GM10266 (cell line): ENCODE measurements around the gene TLR6.
"Not testable (repeated sequence)": the region's sequence is repeated elsewhere in the genome, so short reads cannot be mapped to it uniquely, and the experiment has no call there.

Source experiments
- DNase-seq: peaks from one replicate; pipeline ENCODE4 v3.0.0; 2012; ENCODE audit errors: extremely low spot score
- TF ChIP-seq, protein P1 (sequence below): IDR thresholded peaks from 2 replicates; pipeline ENCODE4 v1.5.1; 2012; ENCODE audit warnings: mild to moderate bottlenecking, low read depth; ENCODE audit not compliant: control insufficient read depth, insufficient read depth; ENCODE audit errors: missing control alignments

TLR6 gene

DNA sequence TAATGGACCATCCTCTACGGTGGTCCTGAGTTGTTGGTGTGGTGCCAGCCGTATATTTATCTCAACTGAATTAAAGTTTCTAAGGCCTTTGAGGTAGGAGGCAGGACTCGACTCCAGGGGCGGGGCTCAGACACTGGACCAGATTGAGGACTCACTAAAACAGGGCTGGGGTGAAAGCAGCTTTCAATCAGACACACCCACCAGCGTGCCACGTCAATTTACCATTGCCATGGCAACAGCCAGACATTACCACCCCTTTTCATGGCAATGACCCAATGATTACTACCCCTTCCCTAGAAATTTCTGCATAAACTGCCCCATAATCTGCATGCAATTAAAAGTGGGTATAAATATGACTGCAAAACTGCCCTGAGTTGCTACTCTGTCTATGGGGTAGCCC is 45.3 kb downstream of the TLR6 start:
- DNase-seq: no peak
- TF ChIP-seq, protein P1, sequence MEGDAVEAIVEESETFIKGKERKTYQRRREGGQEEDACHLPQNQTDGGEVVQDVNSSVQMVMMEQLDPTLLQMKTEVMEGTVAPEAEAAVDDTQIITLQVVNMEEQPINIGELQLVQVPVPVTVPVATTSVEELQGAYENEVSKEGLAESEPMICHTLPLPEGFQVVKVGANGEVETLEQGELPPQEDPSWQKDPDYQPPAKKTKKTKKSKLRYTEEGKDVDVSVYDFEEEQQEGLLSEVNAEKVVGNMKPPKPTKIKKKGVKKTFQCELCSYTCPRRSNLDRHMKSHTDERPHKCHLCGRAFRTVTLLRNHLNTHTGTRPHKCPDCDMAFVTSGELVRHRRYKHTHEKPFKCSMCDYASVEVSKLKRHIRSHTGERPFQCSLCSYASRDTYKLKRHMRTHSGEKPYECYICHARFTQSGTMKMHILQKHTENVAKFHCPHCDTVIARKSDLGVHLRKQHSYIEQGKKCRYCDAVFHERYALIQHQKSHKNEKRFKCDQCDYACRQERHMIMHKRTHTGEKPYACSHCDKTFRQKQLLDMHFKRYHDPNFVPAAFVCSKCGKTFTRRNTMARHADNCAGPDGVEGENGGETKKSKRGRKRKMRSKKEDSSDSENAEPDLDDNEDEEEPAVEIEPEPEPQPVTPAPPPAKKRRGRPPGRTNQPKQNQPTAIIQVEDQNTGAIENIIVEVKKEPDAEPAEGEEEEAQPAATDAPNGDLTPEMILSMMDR: no peak

DNA sequence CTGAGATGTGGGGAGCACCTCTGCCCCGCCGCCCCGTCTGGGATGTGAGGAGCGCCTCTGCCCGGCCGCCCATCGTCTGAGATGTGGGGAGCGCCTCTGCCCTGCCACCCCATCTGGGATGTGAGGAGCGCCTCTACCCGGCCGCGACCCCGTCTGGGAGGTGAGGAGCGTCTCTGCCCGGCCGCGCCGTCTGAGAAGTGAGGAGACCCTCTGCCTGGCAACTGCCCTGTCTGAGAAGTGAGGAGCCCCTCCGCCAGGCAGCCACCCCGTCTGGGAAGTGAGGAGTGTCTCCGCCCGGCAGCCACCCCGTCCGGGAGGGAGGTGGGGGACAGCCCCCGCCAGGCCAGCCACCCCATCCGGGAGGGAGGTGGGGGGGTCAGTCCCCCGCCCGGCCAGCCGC is 49.2 kb downstream of the TLR6 start:
- not testable (repeated sequence) for DNase-seq

DNA sequence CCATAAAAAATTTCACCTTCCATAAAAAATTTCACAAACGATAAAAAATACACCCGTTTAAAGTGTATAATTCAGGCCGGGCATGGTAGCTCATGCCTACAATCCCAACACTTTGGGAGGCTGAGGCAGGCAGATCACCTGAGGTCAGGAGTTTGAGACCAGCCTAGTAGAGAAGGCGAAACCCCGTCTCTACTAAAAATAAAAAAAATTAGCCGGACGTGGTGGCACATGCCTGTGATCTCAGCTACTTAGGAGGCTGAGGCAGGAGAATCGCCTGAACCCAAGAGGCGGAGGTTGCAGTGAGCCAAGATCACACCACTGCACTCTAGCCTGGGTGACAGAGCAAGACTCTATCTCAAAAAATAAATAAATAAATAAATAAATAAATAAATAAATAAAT is 50.4 kb downstream of the TLR6 start:
- not testable (repeated sequence) for DNase-seq

DNA sequence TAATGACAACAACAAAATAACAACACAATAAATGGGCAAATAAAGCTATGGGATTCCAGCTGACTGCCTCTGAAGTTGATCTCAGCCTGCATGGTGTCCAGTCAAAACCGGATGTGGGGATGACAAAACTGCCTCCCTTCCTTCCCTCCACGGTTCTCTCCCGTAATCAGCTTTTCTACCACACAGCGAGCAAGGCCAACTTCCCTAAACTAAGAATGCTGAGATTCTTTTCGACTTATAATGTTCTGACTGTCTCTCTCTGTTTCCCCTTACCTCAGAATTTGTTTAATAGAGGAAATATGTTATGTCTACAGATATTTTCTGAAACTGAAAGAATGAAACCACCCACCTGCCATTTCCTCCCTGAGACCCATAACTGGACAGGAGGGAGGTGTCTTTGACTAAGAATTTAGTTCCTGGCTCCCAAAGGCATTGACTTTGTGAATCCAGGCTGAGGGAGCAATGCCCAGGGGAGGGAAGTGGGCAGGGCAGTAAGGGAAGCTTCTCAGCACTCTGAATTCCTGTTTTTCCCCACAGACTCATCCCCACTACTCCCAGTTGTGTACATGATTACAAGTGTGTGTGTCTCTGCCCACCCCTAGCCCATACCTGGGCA is 51.0 kb downstream of the TLR6 start:
- DNase-seq: peak; percentile 82

DNA sequence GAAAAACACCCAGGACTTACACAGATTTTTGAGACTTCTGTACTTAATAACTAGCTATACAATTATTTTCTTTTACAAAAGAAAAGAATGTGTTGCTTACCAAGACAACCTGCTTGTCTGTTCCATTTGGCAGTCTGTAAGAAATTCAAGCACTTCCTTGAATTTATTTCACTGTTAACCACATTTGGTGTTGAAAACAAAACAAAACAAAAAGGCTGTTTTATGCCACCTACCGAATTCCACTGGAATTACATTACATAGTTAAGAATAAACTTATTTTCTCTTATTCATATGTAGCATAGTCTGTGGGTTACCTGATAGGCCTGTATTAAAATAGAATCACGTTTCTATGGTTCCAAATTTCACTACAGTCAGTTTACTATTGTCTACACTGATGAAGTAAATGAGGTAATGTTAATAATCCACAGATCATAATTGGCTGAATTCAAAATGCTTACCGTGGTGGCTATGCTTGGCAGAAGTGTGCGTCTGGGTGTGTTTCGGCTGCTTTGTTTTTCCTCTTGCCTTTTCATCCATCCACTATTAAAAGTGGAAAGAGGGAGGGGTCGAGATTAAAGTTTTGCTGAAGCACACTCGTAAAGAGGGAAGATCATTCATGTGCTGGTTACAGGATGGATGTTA is 51.8 kb downstream of the TLR6 start, which contains the start of gene TLR1:
Gene TLR1 (minus strand): TSS at position 138 of the 642 bp plus-strand sequence. CDS start 5,960 bp downstream, outside the sequence.
- no peak for DNase-seq

More for the DNA sequence above, 51.0 kb downstream of the TLR6 start:
- TF ChIP-seq, protein P1: no peak

DNA sequence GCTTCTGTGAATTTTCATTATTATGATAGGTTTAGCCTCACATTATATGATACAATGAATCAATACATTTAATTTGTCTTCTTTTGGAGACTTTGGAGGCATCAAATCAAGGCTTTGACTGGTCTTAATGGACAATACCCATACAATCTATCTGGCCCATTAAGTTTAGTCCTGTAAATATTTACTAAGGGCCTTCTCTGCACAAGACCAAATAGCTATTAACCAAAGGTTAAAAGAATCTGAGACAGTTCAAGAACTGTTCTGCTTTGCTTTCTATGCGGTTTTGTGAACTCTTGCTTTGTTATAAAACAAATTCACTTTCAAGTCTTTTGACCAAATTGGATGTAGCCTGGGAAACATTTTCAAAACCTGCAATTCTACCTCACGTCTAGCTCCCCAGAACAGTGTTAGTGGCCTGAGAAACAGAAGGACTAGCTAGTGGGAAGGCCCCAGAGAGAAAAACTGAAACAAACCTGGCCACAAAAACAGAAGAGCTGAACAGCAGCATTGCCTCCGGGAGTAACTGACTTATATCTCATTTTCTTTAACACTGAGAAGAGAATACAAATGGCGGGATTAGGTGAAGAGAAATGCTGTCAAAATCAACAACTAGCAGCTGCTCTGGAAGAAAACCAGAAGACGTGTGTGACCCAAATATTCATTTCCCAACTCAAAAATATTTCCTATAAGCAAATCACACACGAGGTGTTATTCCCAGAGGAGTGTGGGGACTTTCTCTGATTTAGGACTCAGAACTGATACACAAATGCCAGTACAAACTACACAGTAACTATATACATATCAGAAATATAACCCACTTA is 52.6 kb downstream of the TLR6 start:
- TF ChIP-seq, protein P1: no peak
- peak; percentile 65 for DNase-seq

More for the DNA sequence above, 51.8 kb downstream of the TLR6 start, which contains the start of gene TLR1:
- TF ChIP-seq, protein P1: peak; percentile 51

DNA sequence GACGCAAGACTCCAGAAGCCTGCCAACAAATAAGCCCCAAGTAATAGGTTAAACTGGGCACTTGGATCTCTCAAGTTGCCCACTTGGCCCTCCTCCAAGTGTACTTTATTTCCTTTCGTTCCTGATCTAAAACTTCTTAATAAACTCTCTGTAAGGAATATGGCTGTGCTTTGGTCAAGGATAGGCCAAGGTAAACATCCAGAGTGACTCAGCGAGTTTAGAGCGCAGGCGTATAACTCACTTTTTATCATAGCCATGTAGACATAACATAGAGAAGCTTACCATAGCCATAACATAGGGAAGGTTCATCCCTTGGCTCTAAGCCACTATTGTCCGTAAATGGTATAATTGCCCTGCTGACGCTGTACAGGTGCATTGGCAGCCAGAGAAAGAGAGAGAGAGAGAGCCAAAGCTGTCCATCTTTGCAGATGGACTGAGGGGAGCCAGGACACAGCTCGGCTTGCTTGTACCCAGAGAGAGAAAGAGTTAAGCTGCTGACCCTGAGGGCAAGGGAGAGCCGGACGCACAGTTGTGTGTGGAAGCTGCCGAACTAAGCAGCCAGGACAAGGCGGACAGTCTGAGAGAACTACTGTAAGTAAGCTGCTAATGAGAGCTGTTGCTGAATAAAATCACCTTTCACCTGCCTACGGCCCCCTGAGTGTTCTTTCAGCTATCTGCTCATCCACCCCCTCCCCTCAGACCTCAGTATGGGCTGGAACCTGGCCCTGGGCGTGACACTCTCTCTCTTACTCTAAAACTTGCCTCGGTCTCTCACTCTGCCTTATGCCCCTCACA is 53.9 kb downstream of the TLR6 start:
- no peak for DNase-seq

More for the DNA sequence above, 53.9 kb downstream of the TLR6 start:
- TF ChIP-seq, protein P1: no peak
